GM21786 (cell line): ENCODE results near the gene CRB1.

ENCODE experiments used
- ATAC-seq: cut with Tn5 transposase; IDR thresholded peaks from one replicate; pipeline ENCODE4 v1.9.1; 2021; ENCODE audit not compliant: unreplicated experiment

CRB1 gene

GRCh38 chr1:197519741-197520334 is 251.8 kb downstream of the CRB1 start:
- ATAC-seq: no peak

GRCh38 chr1:197521118-197521739 is 253.2 kb downstream of the CRB1 start:
- peak; percentile 77 for ATAC-seq

GRCh38 chr1:197526736-197527371 is 258.8 kb downstream of the CRB1 start:
- ATAC-seq: no peak
